Natural killer cell (primary cell): ENCODE results near the gene SNCG. TPM values are rescaled to one million over a fixed set of nuclear protein-coding genes. Genes with fewer than 3 reads are reported as not detected.

ENCODE experiments used
- ATAC-seq, 3 donors: fragments of 150-1000 bp in 2 of 3; fragments of 200-7000 bp in 1 of 3; cut with Tn5 transposase; 1 replicate in 1 of 3; 2 replicates in 2 of 3; pipeline ENCODE4 v1.10.0; 2021; ENCODE audit warnings: mild to moderate bottlenecking in 2 of 3, moderate library complexity in 2 of 3
- DNase-seq, 2 donors: peaks; one replicate each; pipeline versions ENCODE4 v3.0.0 to v3.0.0-alpha.2; 2013 to 2021; ENCODE audit warnings: mixed read lengths in 1 of 2
- H3K27ac ChIP-seq: one replicate; pipeline ENCODE4 v1.5.1; 2013; ENCODE audit warnings: mild to moderate bottlenecking, low read length
- H3K27me3 ChIP-seq: one replicate; pipeline ENCODE4 v1.6.1; 2013; ENCODE audit warnings: low read length; ENCODE audit not compliant: control insufficient read depth, insufficient read depth
- H3K36me3 ChIP-seq: one replicate; pipeline ENCODE4 v1.6.1; 2013; ENCODE audit warnings: low read length; ENCODE audit not compliant: control insufficient read depth, insufficient read depth
- H3K4me1 ChIP-seq: one replicate; pipeline ENCODE4 v1.6.1; 2013; ENCODE audit warnings: low read length; ENCODE audit not compliant: control insufficient read depth, insufficient read depth
- H3K4me3 ChIP-seq: one replicate; pipeline ENCODE4 v1.5.1; 2013; ENCODE audit warnings: low read length
- H3K9me3 ChIP-seq: one replicate; pipeline ENCODE4 v1.6.1; 2013; ENCODE audit warnings: low read length; ENCODE audit not compliant: control insufficient read depth, insufficient read depth
- H3K27ac Mint-ChIP-seq, 2 donors: one replicate each; pipeline ENCODE4 v1.8.0; 2022; ENCODE audit warnings: mild to moderate bottlenecking in 2 of 2, mixed read lengths in 2 of 2, moderate library complexity in 1 of 2
- H3K27me3 Mint-ChIP-seq, 2 donors: one replicate each; pipeline ENCODE4 v1.8.0; 2022; ENCODE audit warnings: low read depth in 2 of 2, mixed read lengths in 2 of 2
- H3K36me3 Mint-ChIP-seq: one replicate; pipeline ENCODE4 v1.8.0; 2022; ENCODE audit warnings: mixed read lengths
- H3K4me1 Mint-ChIP-seq, 2 donors: one replicate each; pipeline ENCODE4 v1.8.0; 2022; ENCODE audit warnings: mixed read lengths in 2 of 2
- H3K4me3 Mint-ChIP-seq: one replicate; pipeline ENCODE4 v1.8.0; 2022; ENCODE audit warnings: mild to moderate bottlenecking, moderate library complexity, mixed read lengths
- H3K9me3 Mint-ChIP-seq, 2 donors: one replicate each; pipeline ENCODE4 v1.8.0; 2022; ENCODE audit warnings: mixed read lengths in 2 of 2
- CTCF ChIP-seq: fragments of 200-600 bp; IDR thresholded peaks from one replicate; pipeline ENCODE4 v1.8.0; 2022; ENCODE audit warnings: antibody characterized with exemption
- WGBS: methylation state at CpG from one replicate; pipeline ENCODE4 v1.1.7; 2013; ENCODE audit warnings: missing lambda C conversion rate; ENCODE audit not compliant: insufficient coverage; 5-methylcytosine and 5-hydroxymethylcytosine counted together
- intact Hi-C: fragments of 100-400 bp; cut with micrococcal nuclease; formaldehyde crosslinking; loops from one replicate; pipeline ENCODE4 v1.14.2; 2022
- total RNA-seq, 4 donors: library from RNA; stranded (reverse); fragments of 120-200 nt in 1 of 4; gene quantifications; one replicate each; pipeline versions ENCODE4 v1.2.3 to v1.2.4, GENCODE V29; 2013 to 2022

SNCG gene
- total RNA-seq, 3 donors from 2014 or later (not counting 1 experiment from before 2014, with no cell fraction given): not detected

- no peak overlapping the region for H3K27ac ChIP-seq
- H3K4me3 ChIP-seq: no peak overlapping the region
- H3K4me1 ChIP-seq: peaks cover 54% of the 10 kb centered on the region
- WGBS: 91% methylated on average over 8 of the region's 8 CpGs
- peak overlapping the region in 1 of 2 donors; percentile 93 for H3K27ac Mint-ChIP-seq
- DNase-seq (peak in 1 of 2 donors; percentile 18), ATAC-seq (no peak)
- peaks cover 14 to 44% of the 10 kb centered on the region in 2 donors for H3K4me1 Mint-ChIP-seq
- no peaks in the 10 kb centered on the region for H3K36me3 ChIP-seq
- H3K9me3 ChIP-seq: no peaks in the 10 kb centered on the region
- H3K27me3 ChIP-seq: no peaks in the 10 kb centered on the region
- intact Hi-C loops: no loop called here
- TF ChIP-seq CTCF: no peak
- no peaks in the 10 kb centered on the region for H3K9me3 Mint-ChIP-seq
- peak overlapping the region; percentile 35 for H3K4me3 Mint-ChIP-seq
- peaks cover 0 to 7% of the 10 kb centered on the region in 2 donors for H3K27me3 Mint-ChIP-seq
- H3K36me3 Mint-ChIP-seq: no peaks in the 10 kb centered on the region
Measured at GRCh38 chr10:86969421-86970041, 11.1 kb downstream of the SNCG start.

GRCh38 chr10:86970162-86970981 is 12.0 kb downstream of the SNCG start:
- Histone ChIP-seq H3K4me3 (peak overlapping the region; percentile 60), H3K27ac (peak overlapping the region; percentile 80), H3K9me3 (no peaks in the 10 kb centered on the region), H3K4me1 (peaks cover 54% of the 10 kb centered on the region), H3K27me3 (no peaks in the 10 kb centered on the region), H3K36me3 (no peaks in the 10 kb centered on the region)
- Mint-ChIP-seq H3K27me3 (peaks cover 0 to 7% of the 10 kb centered on the region in 2 donors), H3K36me3 (no peaks in the 10 kb centered on the region), H3K27ac (peak overlapping the region; percentile 81 to 93), H3K4me3 (peak overlapping the region; percentile 90), H3K4me1 (peaks cover 14 to 44% of the 10 kb centered on the region in 2 donors), H3K9me3 (no peaks in the 10 kb centered on the region)
- 48% methylated on average over 30 of the region's 30 CpGs for WGBS
- intact Hi-C loops: no loop called here
- ATAC-seq: no peak
- no peak for TF ChIP-seq CTCF
- peak in 1 of 2 donors; percentile 28 for DNase-seq

- Mint-ChIP-seq H3K36me3 (no peaks in the 10 kb centered on the region), H3K4me1 (peaks cover 12 to 38% of the 10 kb centered on the region in 2 donors), H3K27me3 (peaks cover 0 to 7% of the 10 kb centered on the region in 2 donors), H3K4me3 (peak overlapping the region; percentile 90), H3K27ac (peak overlapping the region; percentile 81 to 93), H3K9me3 (no peaks in the 10 kb centered on the region)
- Histone ChIP-seq H3K36me3 (no peaks in the 10 kb centered on the region), H3K27me3 (no peaks in the 10 kb centered on the region), H3K9me3 (no peaks in the 10 kb centered on the region), H3K4me1 (peaks cover 51% of the 10 kb centered on the region), H3K27ac (peak overlapping the region; percentile 80), H3K4me3 (peak overlapping the region; percentile 60)
- DNase-seq (no peak), ATAC-seq (no peak)
- under 1% methylated on average over 20 of the region's 20 CpGs for WGBS
- intact Hi-C loops: loop anchor here (1.0 kb wide), 1 partner anchor 123 kb away; the partner anchor contains the start of gene GLUD1
- TF ChIP-seq CTCF: no peak
Measured at GRCh38 chr10:86970982-86971231, 12.5 kb downstream of the SNCG start.
